GM18907 (cell line): ENCODE data around the gene LTBP2.

Source experiments
- ATAC-seq: cut with Tn5 transposase; IDR thresholded peaks from one replicate; pipeline ENCODE4 v1.9.1; 2021; ENCODE audit warnings: mild to moderate bottlenecking, moderate library complexity; ENCODE audit not compliant: unreplicated experiment

Gene LTBP2

GRCh38 chr14:74593241-74593953 is 18.6 kb downstream of the LTBP2 start:
- ATAC-seq = no peak

GRCh38 chr14:74592476-74593201 is 19.4 kb downstream of the LTBP2 start:
- ATAC-seq = no peak

GRCh38 chr14:74591899-74592298 is 20.1 kb downstream of the LTBP2 start:
- ATAC-seq = no peak

- no peak for ATAC-seq
Observed at GRCh38 chr14:74591394-74591793, 20.6 kb downstream of the LTBP2 start.

- ATAC-seq = no peak
Observed at GRCh38 chr14:74589291-74589879, 22.7 kb downstream of the LTBP2 start.

- no peak for ATAC-seq
Observed at GRCh38 chr14:74587363-74587707, 24.7 kb downstream of the LTBP2 start.

- no peak for ATAC-seq
Observed at GRCh38 chr14:74586681-74587362, 25.2 kb downstream of the LTBP2 start.

GRCh38 chr14:74585406-74586335 is 26.4 kb downstream of the LTBP2 start:
- ATAC-seq = no peak

- ATAC-seq = no peak
Observed at GRCh38 chr14:74584951-74585350, 27.1 kb downstream of the LTBP2 start.

GRCh38 chr14:74583689-74584434 is 28.2 kb downstream of the LTBP2 start:
- no peak for ATAC-seq

GRCh38 chr14:74582910-74583581 is 29.0 kb downstream of the LTBP2 start:
- ATAC-seq = no peak

GRCh38 chr14:74580275-74580672 is 31.8 kb downstream of the LTBP2 start:
- no peak for ATAC-seq

- no peak for ATAC-seq
Observed at GRCh38 chr14:74579447-74580274, 32.4 kb downstream of the LTBP2 start.

GRCh38 chr14:74578479-74578878 is 33.6 kb downstream of the LTBP2 start:
- no peak for ATAC-seq

- ATAC-seq = no peak
Observed at GRCh38 chr14:74577948-74578275, 34.1 kb downstream of the LTBP2 start.

- ATAC-seq = no peak
Observed at GRCh38 chr14:74577247-74577947, 34.6 kb downstream of the LTBP2 start.

GRCh38 chr14:74575936-74576335 is 36.1 kb downstream of the LTBP2 start:
- ATAC-seq = no peak

GRCh38 chr14:74575507-74575906 is 36.5 kb downstream of the LTBP2 start:
- no peak for ATAC-seq
